Stimulated activated CD4-positive, alpha-beta T cell treated with anti-CD3 and anti-CD28 coated beads, TNF-alpha, amount 100 ng/mL, for 4 hours (primary cell): ENCODE measurements around the gene BMAL2.

ENCODE experiments used
- DNase-seq, 3 experiments: peaks; one replicate each; pipeline ENCODE4 v3.0.0-alpha.2; 2020; ENCODE audit warnings: low read depth in 3 of 3

The BMAL2 gene

DNA sequence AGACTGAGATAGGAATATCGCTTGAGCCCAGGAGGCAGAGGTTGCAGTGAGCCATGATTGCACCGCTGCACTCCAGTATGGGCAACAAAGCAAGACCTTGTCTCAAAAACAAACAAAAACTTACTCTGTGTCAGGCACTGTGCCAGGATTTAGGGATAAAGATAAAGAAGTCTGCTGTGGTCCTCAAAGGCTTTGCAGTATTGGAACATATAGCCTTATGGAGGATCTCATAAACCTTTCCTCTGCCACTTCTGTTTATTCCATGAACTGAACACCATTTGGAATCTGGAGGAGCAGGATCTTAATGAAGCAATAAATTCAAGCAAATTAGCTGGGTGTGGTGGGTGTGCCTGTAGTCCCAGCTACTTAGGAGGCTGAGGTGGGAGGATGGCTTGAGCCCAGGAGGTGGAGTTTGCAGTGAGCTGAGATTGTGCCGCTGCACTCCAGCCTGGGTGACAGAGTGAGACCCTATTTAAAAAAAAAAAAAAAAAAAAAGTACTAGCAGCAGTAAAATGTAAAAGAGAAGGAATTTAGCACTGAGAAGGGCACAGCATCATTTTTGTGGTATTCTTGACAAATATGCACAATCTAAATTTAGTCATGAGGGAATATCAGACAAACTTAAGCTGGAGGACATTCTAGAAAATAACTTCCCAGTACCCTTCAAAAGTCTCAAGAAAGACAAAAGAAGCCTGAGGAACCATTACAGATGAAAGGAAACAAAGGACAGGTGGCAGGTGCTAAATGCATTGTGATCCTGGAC, 27.1 kb downstream of the BMAL2 start:
- no peak for DNase-seq

DNA sequence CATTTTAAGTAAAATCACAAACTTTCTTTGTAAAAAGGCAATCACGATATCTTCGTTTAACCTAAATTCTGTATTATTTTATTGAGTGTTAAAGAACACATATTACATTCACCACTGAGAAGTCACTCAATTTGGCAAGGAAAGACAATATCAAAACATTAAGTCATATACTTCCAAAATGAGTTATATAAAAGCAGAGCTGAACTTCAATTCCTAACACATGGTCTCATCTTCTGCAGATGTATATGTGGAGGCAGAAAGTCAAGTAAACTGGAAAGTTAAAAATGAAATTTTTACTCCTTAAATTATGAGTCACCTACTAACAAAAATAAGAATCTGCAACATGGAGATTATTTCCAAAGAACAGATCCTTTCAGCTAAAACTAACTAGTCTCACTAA, 28.7 kb downstream of the BMAL2 start:
- no peak for DNase-seq

- DNase-seq, result no peak
Observed at GRCh38 chr12:27366621-27367020, 34.0 kb downstream of the BMAL2 start.

- no peak for DNase-seq
Observed at GRCh38 chr12:27367078-27367477, 34.4 kb downstream of the BMAL2 start.

- DNase-seq, result no peak
Observed at GRCh38 chr12:27382171-27382795, 49.6 kb downstream of the BMAL2 start.
